ENCODE measurements around the gene ATG16L2. TPM values are rescaled to one million over a fixed set of nuclear protein-coding genes. Genes with fewer than 3 reads are reported as not detected.
"Not testable (repeated sequence)": the region's sequence is repeated elsewhere in the genome, so short reads cannot be mapped to it uniquely, and the experiment has no call there.

ATG16L2 gene
- polyA plus RNA-seq, 10 donors, result 8.8 to 26.0 (median 14.1) TPM

DNA sequence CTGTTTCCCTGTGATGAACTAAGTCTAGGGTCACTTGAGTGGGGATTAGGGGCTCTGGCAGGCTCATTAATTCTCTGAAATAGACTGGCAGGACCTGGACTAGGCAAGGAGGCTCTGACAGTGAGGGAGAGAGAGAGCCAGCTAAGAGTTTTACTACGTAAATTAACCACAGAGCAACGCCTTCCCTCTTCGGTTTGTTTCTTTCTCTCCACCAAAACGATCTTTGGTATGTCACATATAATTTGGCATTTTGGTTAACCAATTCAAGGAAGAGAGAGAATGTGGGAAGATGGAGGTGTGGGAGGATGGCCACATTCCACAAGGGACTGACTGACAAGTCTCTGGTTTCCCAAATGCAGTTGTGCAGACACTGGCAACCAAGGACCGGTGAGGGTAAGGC, 27.9 kb downstream of the ATG16L2 start:
- no peak for DNase-seq

DNA sequence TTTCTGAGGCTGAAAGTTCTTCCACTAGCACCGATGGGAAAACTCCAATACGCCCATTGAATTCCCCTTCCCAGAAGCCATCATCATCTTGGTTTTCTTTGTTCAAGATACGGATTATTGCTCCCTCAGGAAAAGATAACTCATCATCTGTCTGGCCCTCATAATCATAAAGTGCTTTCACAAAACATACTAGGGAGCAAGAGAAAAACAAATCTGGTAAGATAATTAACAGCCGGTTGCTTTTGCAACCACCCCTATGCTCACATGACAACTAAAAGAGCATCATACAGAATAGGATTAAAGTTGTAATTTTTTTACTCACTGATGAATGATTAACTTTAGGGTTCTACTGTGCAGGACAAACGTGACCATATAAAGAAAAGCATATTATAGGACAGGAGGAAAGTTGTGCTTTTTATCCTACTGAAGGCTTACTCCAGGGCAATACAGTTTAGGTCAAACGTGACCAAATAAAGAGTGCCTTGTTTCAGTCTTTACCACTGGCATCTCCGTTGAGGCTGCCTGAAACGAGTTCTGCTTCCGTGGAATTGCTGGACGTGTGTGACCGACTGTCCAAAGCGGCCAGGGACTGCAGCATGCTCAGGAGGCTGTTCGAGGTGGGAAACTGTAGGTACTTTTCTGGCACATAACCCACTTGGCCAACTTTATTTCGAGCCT, 28.6 kb downstream of the ATG16L2 start:
- no peak for DNase-seq

DNA sequence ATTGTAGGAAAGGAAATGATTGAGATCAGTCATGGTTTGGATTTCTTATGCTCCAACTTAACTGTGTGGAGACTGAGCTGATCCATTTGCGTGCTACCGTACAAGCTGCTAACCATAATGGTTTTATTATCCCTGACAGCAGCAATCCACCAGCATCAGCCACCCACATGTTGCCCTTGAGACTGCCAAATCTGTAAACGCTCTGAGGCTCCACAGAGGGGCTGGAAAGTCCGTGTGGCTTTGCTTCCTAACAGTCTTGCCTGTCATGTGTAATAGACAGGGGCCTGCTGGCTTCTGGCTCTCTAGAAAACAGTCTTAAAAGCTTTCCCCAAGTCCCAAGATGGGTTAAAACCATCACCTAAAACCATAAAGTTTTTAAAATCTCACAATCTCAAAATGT, 30.1 kb downstream of the ATG16L2 start:
- DNase-seq, result peak in 1 of 3 donors; percentile 43

DNA sequence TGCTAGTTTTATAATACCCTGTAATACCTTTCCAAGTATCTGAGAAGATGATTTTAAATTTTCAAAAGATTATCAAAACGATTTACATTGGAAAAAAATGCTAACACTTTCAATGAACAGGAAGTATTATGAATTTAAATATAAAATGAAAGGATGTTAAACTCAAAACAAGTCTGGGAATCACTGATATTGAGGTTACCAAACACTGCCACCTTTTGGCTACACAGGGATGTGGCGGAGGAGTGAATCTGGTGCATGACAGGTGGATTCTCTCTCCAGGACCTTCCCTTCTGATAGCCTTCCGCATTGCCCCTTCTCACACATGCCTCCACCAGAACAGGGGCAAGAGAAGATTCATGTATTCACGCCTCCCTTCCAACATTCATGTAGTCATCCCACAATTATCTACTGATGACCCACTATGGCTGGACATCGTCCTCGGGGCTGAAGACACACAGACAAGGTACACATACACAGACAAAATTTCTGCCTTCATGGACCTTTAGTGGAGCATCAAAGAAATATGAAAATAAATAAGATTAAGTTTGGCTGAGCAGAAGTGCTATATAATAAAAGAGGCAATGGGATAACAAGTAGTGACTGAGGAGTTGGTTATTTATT, 34.7 kb downstream of the ATG16L2 start:
- DNase-seq, result peak in 1 of 3 donors; percentile 64

DNA sequence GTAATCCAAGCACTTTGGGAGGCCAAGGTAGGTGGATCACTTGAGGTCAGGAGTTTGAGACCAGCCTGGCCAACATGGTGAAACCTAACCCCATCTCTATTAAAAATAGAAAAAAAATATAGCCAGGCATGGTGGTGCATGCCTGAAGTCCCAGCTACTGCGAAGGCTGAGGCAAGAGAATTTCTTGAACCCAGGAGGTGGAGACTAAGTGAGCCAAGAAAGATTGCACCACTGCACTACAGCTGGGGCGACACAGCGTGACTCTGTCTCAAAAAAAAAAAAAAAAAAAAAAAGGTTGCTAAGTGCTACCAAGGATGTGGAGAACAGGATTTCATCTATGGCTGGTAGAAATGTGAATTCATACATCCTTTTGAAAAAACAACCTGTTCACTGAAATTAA, 36.6 kb downstream of the ATG16L2 start:
- no peak for DNase-seq

DNA sequence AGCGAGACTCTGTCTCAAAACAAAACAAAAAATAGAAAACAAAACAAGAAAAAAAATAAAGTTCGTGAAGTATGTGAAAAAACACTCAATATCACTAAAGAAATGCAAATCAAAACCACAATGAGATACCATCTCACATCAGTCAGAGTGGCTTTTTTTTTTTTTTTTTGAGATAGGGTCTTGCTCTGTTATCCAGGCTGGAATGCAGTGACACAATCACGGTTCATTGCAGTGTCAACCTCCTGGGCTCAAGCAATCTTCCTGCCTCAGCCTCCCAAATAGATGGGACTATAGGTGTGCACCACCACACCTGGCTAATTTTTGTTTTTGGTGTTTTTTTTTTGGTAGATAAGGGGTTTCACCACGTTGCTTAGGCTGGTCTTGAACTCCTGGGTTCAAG, 37.5 kb downstream of the ATG16L2 start:
- no peak for DNase-seq

DNA sequence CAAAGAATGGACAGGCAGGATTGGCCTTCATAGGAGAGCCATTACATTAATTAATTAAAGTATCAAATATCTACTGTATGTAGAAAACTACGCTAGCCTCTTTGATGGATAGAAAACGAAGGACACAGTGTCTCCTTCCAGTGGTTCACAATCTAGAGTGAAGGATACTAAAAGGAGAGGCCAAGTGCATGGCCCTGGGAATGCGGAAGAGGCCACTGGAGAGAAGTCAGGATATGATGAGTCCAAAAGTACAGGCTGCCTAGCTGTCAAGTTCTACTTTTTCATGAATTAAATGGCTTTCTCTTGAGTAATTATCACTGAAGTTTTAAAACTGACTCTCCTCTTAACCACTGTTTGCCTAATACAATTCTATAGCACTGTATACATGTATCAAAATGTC, 41.9 kb downstream of the ATG16L2 start:
- no peak for DNase-seq

DNA sequence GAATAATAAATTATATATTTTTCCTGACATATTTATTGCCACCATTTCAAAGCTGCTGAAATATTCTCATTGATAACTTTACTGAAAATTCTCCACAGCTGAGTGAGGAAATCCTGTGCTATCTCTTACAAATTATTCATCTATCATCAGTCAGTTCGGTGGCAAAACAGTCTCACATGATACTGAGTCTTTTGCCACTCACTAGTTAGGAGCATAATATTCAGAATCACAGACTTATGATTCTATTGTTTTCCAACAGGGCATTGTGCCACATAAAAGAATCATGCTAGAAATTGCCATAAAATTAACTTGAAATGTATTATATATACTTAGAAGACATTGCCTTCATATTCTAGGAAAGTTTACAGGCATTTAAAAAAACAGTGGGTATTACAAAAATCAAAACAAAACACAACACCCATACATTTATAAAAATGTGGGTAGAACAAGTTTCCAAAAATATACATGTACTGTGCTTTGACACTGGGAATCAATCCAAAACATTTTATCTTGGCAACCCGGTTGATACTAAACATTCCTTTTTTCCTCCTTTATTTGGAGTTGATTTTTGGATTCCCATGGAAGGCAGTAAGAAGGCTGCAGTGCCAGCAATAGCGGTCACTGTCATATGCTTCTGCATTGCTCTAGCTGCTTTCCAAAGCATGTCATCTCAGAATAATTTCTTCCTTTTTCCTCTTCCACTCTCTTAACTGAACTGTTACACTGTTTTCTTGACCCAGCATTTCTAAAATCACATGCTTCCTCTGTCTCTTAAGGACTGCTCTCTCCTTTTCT, 42.5 kb downstream of the ATG16L2 start:
- peak in 2 of 3 donors; percentile 40 to 74 for DNase-seq

DNA sequence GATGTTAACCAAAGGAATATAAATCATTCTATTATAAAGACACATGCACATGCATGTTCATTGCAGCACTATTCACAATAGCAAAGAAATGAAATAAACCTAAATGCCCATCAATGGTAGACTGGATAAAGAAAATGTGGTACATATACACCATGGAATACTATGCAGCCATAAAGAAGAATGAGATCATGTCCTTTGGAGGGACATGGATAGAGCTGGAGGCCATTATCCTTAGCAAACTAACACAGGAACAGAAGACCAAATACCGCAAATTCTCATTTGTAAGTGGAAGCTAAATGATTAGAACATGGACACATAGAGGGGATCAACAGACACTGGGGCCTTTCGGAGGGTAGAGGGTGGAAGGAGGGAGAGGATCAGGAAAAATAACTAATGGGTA, 44.1 kb downstream of the ATG16L2 start:
- DNase-seq, result not testable (repeated sequence)

DNA sequence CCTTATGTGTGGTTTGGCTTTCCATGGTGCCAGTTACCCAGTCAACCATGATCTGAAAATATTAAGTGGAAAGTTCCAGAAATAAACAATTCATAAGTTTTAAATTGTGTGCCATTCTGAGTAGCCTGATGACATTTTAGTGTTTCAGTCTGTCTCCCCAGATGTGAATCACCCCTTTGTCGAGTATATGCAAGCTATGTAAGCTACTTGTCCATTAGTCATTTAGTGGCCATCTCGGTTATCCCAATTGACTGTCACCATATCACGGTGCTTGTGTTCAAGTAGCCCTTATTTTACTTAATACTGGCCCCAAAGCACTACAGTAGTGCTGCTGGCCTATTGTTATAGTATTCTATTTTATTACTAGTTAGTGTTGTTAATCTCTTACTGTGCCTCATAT, 44.9 kb downstream of the ATG16L2 start:
- no peak for DNase-seq

DNA sequence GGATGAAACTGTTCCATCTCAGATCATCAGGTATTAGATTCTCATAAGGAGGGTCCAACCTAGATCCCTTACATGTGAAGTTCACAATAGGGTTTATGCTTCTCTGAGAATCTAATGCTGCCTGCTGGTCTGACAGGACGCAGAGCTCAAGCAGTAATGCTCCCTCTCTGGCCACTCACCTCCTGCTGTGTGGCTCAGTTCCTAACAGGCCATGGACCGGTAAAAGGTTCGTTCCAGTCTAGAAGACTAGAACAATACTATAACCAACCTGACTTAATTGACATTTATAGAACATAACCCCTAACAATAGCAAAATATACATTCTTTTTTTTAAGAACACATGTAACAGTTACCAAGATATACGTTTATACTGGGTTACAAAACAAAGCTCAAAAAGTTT, 45.8 kb downstream of the ATG16L2 start:
- DNase-seq, result no peak

DNA sequence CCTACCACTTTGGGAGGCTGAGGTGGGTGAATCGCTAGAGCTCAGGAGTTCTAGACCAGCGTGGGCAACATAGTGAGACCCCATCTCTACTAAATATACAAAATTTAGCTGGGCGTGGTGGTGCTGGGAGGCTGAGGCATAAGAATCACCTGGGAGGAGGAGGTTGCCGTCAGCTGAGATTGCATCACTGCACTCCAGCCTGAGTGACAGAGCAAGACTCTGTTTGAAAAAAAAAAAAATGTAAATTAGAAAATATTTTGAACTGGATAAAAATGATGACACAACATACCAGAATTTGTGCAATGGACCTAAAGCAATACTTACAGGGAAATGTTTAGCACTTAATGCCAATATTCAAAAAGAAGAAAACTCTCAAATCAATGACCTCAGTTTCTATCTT, 46.4 kb downstream of the ATG16L2 start:
- no peak for DNase-seq

DNA sequence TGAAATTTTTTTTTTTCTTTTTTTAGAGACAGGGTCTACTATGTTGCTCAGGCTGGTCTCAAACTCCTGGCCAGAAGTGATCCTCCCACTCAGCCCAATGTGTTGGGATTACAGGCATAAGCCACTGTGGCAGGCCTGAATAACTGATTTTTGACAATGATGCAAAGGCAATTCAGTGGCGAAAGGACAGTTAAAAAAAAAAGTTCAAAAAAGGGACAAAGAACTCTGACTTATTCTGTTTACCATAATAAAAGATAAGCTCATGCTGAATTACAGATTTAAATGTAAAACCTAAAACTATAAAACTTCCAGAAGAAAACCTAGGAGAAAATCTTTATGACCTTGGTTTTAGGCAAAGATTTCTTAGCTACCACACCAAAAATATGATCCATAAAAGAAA, 48.9 kb downstream of the ATG16L2 start:
- no peak for DNase-seq

DNA sequence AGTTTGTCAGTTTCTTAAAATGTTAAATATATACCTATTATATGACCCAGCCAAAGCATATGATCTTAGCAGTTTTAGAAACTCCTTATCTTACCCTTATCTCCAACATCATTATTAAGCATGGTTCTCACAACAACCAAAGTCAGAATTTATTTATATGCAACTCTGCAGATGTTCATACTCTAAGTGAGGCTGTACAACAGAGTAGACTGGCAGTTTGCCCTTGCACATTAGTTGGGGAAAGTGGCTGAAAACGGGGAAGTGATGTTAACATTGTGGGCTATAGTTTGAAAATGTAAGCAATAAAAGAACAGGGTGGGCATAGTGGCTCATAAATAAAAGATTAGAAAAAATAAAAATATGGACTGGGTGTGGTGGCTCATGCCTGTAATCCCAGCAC, 49.7 kb downstream of the ATG16L2 start:
- DNase-seq, result peak in 1 of 3 donors; percentile 43

DNA sequence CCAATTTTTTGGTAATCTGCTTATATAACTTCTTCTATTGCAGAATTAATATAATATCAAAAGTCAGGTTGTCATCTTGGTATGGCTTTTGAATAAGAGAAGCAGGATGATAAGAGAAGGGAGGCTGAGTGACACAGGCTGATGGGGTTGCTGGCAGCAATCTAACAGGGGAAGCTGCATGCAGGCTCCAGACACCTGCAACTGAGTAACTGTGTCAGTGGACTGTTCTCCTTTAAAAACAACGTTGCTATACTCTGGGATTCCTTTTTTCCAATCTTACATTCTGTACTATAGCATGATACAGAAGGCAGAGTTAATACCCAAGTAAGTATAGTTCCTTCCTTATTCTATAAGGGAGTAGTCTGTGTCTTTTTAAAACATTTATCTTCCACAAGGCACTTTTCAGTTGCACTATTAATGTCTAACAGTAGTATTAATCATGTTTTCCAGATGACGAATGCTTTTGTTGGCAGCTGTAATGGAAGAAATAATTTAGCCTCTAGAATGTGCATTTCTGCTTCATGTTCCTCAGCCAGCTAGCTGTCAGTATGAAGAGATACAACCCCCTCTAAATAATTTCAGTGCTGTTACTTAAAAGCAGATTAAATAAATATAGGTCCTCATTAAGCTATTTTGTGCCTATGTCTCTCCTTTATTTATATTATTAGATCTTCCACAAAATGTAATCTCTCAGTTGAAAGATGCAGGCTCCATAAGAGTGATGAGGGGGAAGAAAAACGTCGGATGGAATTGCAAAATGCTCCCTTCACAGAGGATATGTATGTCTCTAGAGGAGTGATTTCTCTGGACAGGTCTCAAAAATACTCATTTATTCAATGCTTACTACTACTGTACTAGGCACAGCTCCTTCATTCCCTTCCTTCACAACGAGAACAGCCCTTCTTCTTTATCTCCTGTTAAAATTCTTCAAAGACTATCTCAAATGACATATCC, 50.8 kb downstream of the ATG16L2 start:
- peak; percentile 80 to 91 (median 85) for DNase-seq

DNA sequence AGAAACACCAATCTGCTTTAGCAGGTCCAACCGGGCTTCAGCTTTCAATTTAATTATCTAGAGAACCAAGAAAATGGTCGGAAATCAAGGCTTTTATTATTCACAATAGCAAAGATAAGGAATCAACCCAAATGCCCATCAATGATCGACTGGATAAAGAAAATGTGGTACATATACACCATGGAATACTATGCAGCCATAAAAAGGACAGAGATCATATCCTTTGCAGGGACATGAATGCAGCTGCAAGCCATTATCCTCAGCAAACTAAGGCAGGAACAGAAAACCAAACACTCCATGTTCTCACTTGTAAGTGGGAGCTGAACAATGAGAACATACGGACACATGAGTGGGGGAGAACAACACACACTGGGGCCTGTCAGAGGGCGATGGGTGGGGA, 53.8 kb downstream of the ATG16L2 start:
- DNase-seq, result no peak

DNA sequence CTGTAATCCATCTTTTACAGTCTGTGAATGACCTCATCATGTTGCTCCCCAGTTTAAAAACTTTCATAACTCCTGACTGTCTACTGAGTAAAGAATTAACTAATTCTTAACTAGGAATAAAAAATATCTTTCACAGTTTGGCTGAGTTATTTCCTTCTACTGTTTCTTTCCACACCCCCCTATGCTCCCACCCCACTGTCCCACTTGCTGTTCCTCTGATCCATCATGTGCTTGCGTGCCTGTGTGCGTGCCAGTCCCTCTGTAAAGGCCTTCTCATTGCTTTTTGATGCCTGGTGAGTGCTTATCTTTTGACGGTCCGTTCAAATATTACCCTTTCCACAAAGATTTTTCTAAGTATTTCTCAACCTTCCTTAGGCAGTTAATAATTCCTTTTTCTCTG, 55.6 kb downstream of the ATG16L2 start:
- no peak for DNase-seq

DNA sequence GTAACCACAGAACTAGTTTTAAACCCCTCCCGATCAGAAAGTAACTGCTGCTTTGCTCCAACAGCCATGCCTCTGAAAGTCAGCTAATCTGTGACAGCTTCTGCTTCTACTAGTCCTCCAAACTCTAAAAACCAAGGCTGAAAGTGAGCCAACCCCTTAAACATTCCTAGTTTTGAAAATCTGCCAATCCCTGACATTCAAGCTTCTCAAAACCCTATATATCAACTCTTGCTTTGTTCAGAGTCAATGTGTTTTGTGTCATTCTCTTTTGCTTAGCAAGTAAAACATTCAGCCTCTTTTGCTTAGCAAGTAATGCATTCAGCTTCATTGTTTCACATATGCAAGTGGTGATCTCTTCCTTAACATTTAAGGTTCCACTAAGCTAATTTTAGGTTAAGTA, 56.9 kb downstream of the ATG16L2 start:
- DNase-seq, result peak in 1 of 3 donors; percentile 25

DNA sequence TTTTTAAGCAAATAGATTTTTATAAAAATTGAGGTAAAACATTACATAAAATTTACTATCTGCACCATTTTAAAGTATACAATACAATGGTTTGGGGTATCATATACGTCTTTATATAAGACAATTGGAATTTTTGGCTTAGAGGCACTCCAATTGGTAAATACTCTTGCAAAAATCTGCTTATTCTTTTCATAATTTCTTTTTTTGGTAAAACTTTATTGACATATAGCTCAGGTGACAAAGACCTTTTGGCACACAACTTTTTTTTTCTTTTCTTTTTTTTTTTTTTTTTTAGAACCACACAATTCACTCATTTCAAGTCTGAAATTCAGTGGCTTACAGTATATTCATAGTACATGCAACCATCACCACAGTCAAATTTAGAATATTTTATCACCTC, 57.8 kb downstream of the ATG16L2 start:
- no peak for DNase-seq

DNA sequence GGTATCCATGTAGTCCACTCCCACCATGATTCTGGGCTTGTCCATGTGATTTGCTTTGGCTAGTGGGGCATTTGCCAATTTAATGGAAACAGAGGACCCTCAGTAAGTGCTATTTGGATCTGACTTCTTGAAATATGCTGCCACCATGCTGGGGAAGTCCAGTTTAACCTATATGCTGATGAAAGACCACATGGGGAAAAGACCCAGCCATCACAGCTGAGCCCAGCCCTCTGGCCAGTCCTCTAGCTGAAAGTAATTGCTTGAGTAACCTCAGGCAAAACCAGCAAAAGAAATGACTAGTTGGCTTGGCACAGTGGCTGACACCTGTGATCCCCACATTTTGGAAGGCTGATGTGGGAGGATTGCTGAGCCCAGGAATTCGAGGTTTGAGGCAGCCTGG, 61.5 kb downstream of the ATG16L2 start:
- DNase-seq, result no peak

DNA sequence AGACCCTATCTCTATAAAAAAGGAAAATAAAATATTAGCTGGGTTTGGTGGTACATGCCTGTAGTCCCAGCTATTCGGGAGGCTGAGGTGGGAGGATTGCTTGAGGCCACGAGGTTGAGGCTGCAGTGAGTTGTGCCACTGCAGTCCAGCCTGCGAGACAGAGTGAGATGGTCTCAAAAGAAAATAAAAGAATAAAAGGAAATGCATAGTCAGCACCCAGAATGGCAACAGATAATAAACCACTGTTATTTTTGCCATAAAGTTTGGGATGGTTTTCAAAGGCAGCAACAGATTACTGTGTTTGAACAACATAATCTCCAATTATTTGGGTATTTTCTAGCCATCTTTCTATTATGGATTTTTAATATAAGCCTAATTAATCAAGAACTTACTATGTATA, 61.9 kb downstream of the ATG16L2 start:
- DNase-seq, result no peak

Data from muscle of back (tissue), 11 donors.